MM.1S (cell line): ENCODE results near the gene FARS2.

Source experiments
- DNase-seq: peaks from one replicate; pipeline ENCODE4 v3.0.0-alpha.2; 2015
- H2AFZ ChIP-seq: fragments of 300-600 bp; sonication (generic); 2 replicates; pipeline ENCODE4 v1.6.0; 2016; ENCODE audit warnings: antibody characterized with exemption, low read length
- H3F3A ChIP-seq: fragments of 300-600 bp; sonication (generic); 2 replicates; pipeline ENCODE4 v1.6.1; 2016; ENCODE audit warnings: mild to moderate bottlenecking, antibody characterized with exemption, low read length, moderate library complexity, mixed read lengths; ENCODE audit not compliant: insufficient read depth
- H3K27ac ChIP-seq: fragments of 300-600 bp; sonication (generic); 2 replicates; pipeline ENCODE4 v1.5.1; 2016; ENCODE audit warnings: mild to moderate bottlenecking, low read length
- H3K27me3 ChIP-seq: fragments of 300-600 bp; sonication (generic); replicated peaks from 2 replicates; pipeline ENCODE4 v1.6.0; 2016; ENCODE audit warnings: low read length; ENCODE audit not compliant: insufficient read depth
- H3K36me3 ChIP-seq: fragments of 300-600 bp; sonication (generic); replicated peaks from 2 replicates; pipeline ENCODE4 v1.6.1; 2016; ENCODE audit warnings: mild to moderate bottlenecking, low read length, mixed read lengths; ENCODE audit not compliant: insufficient read depth
- H3K4me1 ChIP-seq: fragments of 300-600 bp; sonication (generic); 2 replicates; pipeline ENCODE4 v1.6.1; 2016; ENCODE audit warnings: low read length, mixed read lengths
- H3K4me2 ChIP-seq: fragments of 300-600 bp; sonication (generic); 2 replicates; pipeline ENCODE4 v1.6.0; 2016; ENCODE audit warnings: low read depth, low read length
- H3K4me3 ChIP-seq: fragments of 300-600 bp; sonication (generic); 2 replicates; pipeline ENCODE4 v1.5.1; 2016; ENCODE audit warnings: low read length, mixed read lengths
- H3K79me2 ChIP-seq: fragments of 300-600 bp; sonication (generic); 2 replicates; pipeline ENCODE4 v1.6.1; 2016; ENCODE audit warnings: mixed run types, low read length, mixed read lengths
- H3K9ac ChIP-seq: fragments of 300-600 bp; sonication (generic); 2 replicates; pipeline ENCODE4 v1.6.1; 2016; ENCODE audit warnings: low read length, mixed read lengths
- H3K9me2 ChIP-seq: fragments of 300-600 bp; sonication (generic); replicated peaks from 2 replicates; pipeline ENCODE4 v1.6.1; 2016; ENCODE audit warnings: mild to moderate bottlenecking, low read length, mixed read lengths; ENCODE audit not compliant: insufficient read depth
- H3K9me3 ChIP-seq: fragments of 300-600 bp; sonication (generic); replicated peaks from 2 replicates; pipeline ENCODE4 v1.6.1; 2016; ENCODE audit warnings: mild to moderate bottlenecking, low read length, mixed read lengths; ENCODE audit not compliant: insufficient read depth
- H4K20me1 ChIP-seq: fragments of 300-600 bp; sonication (generic); 2 replicates; pipeline ENCODE4 v1.6.1; 2016; ENCODE audit warnings: mild to moderate bottlenecking, low read length, moderate library complexity, mixed read lengths; ENCODE audit not compliant: insufficient read depth
- EZH2 ChIP-seq: fragments of 300-600 bp; sonication (generic); optimal IDR thresholded peaks from 2 replicates; pipeline ENCODE3; 2017; ENCODE audit warnings: low read depth, mild to moderate bottlenecking, antibody characterized with exemption, low read length, mixed read lengths
- EZH2phosphoT487 ChIP-seq: fragments of 300-600 bp; sonication (generic); IDR thresholded peaks from 2 replicates; pipeline ENCODE4 v1.6.1; 2018; ENCODE audit warnings: antibody characterized with exemption, low read length
- TF ChIP-seq, protein P1 (sequence below): fragments of 300-600 bp; sonication (generic); IDR thresholded peaks from 2 replicates; pipeline ENCODE4 v1.5.1; 2016; ENCODE audit warnings: antibody characterized with exemption, low read length, mixed read lengths

The FARS2 gene

DNA sequence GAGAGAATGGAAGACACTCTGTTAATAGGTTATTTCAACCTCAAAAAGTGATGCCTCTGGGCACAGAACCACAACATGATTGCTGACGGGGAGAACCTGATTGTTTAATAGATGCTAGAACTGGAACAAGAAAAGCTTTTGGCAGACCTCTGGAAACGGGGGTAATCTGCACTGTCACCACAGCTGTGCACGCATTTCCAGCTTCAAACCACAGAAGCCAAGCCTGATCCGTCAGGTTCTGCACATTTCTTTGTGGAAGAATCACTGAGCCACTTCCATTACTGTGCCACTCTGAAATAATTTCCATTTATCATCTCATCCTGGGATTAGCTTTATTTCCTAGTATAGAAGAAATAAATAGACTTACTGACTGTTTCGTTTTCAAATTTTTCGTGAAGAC, 309.3 kb downstream of the FARS2 start:
- H3K79me2 ChIP-seq, result no peaks in the 10 kb centered on the region
- no peaks in the 10 kb centered on the region for H3K4me1 ChIP-seq
- no peak overlapping the region for H2AFZ ChIP-seq
- H3K27ac ChIP-seq, result no peak overlapping the region
- H3F3A ChIP-seq, result no peaks in the 10 kb centered on the region
- H3K9me3 ChIP-seq, result no peaks in the 10 kb centered on the region
- H3K9ac ChIP-seq, result no peak overlapping the region
- no peaks in the 10 kb centered on the region for H3K36me3 ChIP-seq
- no peak for DNase-seq
- H3K4me2 ChIP-seq, result no peak overlapping the region
- no peaks in the 10 kb centered on the region for H3K9me2 ChIP-seq
- TF ChIP-seq EZH2phosphoT487, result no peak
- no peaks in the 10 kb centered on the region for H4K20me1 ChIP-seq
- no peaks in the 10 kb centered on the region for H3K27me3 ChIP-seq
- no peak overlapping the region for H3K4me3 ChIP-seq

DNA sequence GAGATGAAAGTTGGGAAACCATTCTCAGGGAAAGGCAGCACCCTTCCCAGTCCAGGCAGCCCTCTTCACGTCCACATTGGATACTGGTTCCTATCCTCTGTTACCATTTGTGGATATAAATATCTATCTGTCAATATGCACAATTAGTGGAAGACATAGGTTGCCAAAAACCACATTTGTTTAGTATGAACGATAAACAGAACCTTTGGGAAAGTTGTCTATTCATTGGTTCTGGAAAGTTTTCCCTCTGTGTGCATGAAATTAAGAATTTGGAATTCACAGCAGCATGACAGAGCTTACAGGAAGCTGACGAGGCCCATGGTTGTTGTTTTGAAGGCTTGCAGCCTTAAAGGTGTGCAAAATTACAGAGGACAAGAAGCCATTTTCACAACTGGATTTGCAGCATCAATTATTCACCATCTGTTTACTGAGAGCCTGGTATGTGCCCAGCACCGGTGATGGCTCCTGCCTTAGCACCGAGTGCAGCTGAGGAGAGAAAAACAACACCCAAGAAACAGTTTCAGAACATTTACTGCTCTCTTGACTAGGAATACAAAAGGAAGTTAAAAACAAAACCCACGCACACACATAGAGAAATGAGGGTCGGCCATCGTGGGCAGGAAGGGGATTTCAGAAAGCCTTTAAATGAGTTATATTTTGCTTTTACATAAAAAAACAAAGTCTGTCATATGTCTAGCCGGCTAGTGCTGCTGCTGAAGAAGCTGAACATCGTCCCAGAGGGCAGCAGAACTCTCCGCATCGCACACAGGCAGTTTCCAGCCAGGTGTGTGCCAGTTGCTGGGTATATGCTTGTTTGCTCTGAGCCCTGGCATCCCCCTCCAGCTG, 319.6 kb downstream of the FARS2 start:
- no peak for DNase-seq
- H3K4me2 ChIP-seq, result no peak overlapping the region

DNA sequence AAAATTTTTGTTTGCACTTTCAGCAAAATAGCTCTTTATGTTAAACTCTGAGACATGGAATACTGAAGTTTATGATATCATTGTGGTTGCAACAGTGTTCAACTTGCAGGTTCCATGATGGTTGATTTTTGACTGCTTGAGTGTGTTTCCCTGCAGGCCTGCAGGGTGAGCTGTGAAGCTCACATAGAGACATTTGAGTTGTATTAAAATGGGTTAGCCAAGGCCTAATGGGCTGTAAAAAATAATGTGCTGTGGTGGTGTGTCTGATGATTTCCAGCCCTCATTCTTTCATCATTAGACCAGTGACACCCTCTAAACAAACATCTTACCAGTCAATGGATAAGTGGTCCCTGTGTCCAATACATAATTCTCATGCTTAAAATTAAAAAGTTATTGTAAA, 321.4 kb downstream of the FARS2 start:
- no peaks in the 10 kb centered on the region for H4K20me1 ChIP-seq
- H3K36me3 ChIP-seq, result no peaks in the 10 kb centered on the region
- no peaks in the 10 kb centered on the region for H3K4me1 ChIP-seq
- H3F3A ChIP-seq, result no peaks in the 10 kb centered on the region
- H3K9me2 ChIP-seq, result no peaks in the 10 kb centered on the region
- no peak overlapping the region for H3K4me2 ChIP-seq
- no peaks in the 10 kb centered on the region for H3K79me2 ChIP-seq
- H3K9ac ChIP-seq, result no peak overlapping the region
- H3K4me3 ChIP-seq, result no peak overlapping the region
- DNase-seq, result no peak
- H3K27ac ChIP-seq, result no peak overlapping the region
- 0 out of 2 replicates have a peak, but pooled peaks cover 3% of the 10 kb centered on the region for H3K9me3 ChIP-seq
- no peaks in the 10 kb centered on the region for H3K27me3 ChIP-seq
- TF ChIP-seq, protein P1, sequence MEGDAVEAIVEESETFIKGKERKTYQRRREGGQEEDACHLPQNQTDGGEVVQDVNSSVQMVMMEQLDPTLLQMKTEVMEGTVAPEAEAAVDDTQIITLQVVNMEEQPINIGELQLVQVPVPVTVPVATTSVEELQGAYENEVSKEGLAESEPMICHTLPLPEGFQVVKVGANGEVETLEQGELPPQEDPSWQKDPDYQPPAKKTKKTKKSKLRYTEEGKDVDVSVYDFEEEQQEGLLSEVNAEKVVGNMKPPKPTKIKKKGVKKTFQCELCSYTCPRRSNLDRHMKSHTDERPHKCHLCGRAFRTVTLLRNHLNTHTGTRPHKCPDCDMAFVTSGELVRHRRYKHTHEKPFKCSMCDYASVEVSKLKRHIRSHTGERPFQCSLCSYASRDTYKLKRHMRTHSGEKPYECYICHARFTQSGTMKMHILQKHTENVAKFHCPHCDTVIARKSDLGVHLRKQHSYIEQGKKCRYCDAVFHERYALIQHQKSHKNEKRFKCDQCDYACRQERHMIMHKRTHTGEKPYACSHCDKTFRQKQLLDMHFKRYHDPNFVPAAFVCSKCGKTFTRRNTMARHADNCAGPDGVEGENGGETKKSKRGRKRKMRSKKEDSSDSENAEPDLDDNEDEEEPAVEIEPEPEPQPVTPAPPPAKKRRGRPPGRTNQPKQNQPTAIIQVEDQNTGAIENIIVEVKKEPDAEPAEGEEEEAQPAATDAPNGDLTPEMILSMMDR, result no peak
- TF ChIP-seq EZH2phosphoT487 (no peak), EZH2 (no peak)
- no peak overlapping the region for H2AFZ ChIP-seq

More for the DNA sequence above, 319.6 kb downstream of the FARS2 start:
- Histone ChIP-seq H3K4me3 (no peak overlapping the region), H3K36me3 (no peaks in the 10 kb centered on the region), H3K4me1 (no peaks in the 10 kb centered on the region), H4K20me1 (no peaks in the 10 kb centered on the region), H3F3A (no peaks in the 10 kb centered on the region), H2AFZ (no peak overlapping the region), H3K27ac (no peak overlapping the region), H3K9me3 (no peaks in the 10 kb centered on the region), H3K9ac (no peak overlapping the region), H3K79me2 (no peaks in the 10 kb centered on the region), H3K27me3 (no peaks in the 10 kb centered on the region), H3K9me2 (no peaks in the 10 kb centered on the region)
- TF ChIP-seq EZH2, result no peak

DNA sequence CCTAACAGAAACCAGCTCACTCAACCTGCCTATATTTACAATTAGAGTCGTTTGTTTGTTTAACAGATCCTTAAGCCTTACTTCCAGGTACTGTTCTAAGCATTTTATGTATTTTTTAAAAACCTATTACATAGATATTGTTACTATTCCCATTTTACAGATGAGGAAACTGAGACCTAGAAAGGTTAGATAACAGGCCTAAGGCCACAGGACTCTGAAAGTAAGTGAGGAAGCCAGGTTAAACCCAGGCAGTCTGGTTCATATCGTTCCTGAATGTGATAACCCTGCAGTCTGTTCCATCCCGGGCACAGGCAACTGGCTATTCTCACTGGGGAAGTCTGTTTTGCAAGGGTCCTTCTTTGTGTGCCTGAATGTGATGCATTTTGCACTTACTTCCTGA, 322.2 kb downstream of the FARS2 start:
- Histone ChIP-seq H3K9me2 (no peaks in the 10 kb centered on the region), H3K4me1 (no peaks in the 10 kb centered on the region), H3K4me3 (no peak overlapping the region), H3K9ac (no peak overlapping the region), H3K4me2 (no peak overlapping the region), H3K79me2 (no peaks in the 10 kb centered on the region), H3K27me3 (no peaks in the 10 kb centered on the region), H3K27ac (no peak overlapping the region), H2AFZ (no peak overlapping the region), H3K36me3 (no peaks in the 10 kb centered on the region), H3F3A (no peaks in the 10 kb centered on the region), H4K20me1 (no peaks in the 10 kb centered on the region), H3K9me3 (0 out of 2 replicates have a peak, but pooled peaks cover 3% of the 10 kb centered on the region)
- no peak for DNase-seq
- TF ChIP-seq EZH2 (no peak), EZH2phosphoT487 (no peak)
- TF ChIP-seq, protein P1, result no peak
